ENCODE results near the gene TPRN.

GRCh38 chr9:137234758-137235423 lies 34.4 kb upstream of the TPRN start:
- TF ChIP-seq, protein P1, sequence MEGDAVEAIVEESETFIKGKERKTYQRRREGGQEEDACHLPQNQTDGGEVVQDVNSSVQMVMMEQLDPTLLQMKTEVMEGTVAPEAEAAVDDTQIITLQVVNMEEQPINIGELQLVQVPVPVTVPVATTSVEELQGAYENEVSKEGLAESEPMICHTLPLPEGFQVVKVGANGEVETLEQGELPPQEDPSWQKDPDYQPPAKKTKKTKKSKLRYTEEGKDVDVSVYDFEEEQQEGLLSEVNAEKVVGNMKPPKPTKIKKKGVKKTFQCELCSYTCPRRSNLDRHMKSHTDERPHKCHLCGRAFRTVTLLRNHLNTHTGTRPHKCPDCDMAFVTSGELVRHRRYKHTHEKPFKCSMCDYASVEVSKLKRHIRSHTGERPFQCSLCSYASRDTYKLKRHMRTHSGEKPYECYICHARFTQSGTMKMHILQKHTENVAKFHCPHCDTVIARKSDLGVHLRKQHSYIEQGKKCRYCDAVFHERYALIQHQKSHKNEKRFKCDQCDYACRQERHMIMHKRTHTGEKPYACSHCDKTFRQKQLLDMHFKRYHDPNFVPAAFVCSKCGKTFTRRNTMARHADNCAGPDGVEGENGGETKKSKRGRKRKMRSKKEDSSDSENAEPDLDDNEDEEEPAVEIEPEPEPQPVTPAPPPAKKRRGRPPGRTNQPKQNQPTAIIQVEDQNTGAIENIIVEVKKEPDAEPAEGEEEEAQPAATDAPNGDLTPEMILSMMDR (IDR thresholded peaks at IDR 0.05): no peak
- TF ChIP-seq POLR2A (IDR thresholded peaks at IDR 0.05): no peak

Measured in esophagus squamous epithelium (tissue), 4 donors.